AML-193 (cell line): ENCODE results near the gene EPHB2.
A peak's percentile ranks its signal among the peaks of the same experiment; 100 is the strongest.
"Not testable (repeated sequence)": the region's sequence is repeated elsewhere in the genome, so short reads cannot be mapped to it uniquely, and the experiment has no call there.

ENCODE experiments used
- DNase-seq, 2 experiments: peaks; one replicate each; lab custom pipeline; 2025; lab: John Stamatoyannopoulos, UW

The EPHB2 gene

GRCh38 chr1:22691031-22691753 lies 19.4 kb upstream of the EPHB2 start:
- DNase-seq: no peak

DNA sequence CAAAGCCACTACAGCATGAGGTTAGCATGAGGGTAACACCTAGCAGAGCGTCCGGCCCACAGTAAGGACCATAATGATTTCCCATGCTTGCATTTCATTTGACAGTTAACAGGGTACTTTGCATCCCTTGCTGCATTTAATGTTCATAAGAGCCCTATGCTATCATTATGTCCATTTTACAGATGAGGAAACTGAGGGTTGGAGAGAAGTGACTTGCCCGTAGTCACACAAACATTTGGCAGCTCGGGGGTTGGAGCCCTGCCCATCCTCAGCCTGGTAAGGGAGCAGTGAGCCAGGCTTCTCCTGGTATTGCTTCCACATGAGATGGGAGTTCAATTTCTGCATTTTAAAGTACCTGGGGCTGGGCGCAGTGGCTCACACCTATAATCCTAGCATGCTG lies 16.5 kb upstream of the EPHB2 start:
- DNase-seq: no peak

DNA sequence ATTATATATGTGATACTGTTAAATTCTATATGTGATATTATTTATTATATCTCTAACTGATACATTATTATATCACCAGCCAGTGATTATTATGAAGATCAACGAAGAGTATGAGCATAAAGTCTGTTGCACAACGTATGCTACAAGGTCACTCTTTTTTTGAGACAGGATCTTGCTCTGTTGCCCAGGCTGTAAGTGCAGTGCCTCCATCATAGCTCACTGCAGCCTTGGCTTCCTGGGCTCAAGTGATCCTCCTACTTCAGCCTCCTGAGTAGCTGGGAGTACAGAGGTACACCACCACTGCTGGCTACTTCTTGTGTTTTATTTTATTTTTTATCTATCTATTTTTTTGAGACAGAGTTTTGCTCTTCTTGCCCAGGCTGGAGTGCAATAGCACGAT lies 14.0 kb upstream of the EPHB2 start:
- no peak for DNase-seq

DNA sequence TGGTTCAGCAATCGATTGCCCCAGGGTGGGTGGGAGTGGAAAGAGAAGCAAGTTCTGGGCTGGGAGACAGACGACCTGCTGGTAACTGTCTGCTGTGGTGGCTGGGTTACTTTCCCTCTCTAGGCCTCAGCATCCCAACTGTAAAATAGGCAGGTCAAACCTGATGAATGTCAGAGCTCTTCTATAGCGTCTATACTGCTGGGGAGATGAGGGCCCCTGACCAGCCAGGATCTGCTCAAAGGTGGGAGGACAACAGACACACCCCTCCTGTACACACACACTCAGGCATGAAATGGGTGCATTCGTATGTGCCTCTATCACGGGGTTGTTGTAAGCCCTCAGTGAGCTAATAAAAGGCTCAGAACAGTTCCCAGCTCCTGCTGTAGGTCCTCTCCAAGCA lies 12.7 kb upstream of the EPHB2 start:
- DNase-seq: no peak

GRCh38 chr1:22699681-22700520 lies 10.7 kb upstream of the EPHB2 start:
- no peak for DNase-seq

GRCh38 chr1:22702296-22703085 lies 8.1 kb upstream of the EPHB2 start:
- peak; percentile 9 to 26 for DNase-seq

GRCh38 chr1:22704440-22705067 lies 6.1 kb upstream of the EPHB2 start:
- DNase-seq: peak; percentile 41 to 51

DNA sequence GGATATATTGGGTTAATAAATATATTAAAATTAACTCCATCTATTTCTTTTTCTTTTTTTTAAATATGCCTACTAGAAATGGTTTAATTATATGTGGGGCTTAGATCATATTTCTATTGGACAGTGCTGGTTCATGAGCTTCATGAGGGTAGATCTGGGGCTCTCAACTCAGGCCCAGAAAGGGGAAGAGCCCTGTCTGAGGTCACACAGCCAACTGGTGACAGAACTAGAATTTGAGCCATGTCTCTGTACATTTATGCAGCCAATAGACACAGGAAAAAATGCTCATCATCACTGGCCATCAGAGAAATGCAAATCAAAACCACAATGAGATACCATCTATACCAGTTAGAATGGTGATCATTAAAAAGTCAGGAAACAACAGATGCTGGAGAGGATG lies 5.1 kb upstream of the EPHB2 start:
- no peak for DNase-seq

GRCh38 chr1:22706100-22706499 lies 4.5 kb upstream of the EPHB2 start:
- not testable (repeated sequence) for DNase-seq

- no peak for DNase-seq
Observed at GRCh38 chr1:22708777-22709176, 1.9 kb upstream of the EPHB2 start.

DNA sequence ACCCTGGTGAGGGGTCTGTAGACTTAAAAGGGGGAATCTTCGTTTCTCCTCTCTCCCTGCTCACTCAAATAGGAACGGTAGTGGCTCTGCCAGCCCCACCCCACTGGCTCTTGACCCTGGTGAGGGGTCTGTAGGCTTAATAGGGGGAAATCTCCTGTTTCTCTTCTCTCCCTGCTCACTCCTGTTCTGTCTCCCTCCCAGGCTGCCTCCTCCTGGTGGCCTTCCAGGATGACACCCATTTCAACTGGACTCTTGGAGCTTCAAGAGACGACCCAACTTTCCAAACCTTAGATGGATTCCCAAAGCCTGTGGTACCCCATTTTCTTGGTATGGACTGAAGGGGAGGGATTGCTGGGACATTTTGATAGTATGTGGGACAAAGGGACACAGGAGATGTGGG lies 1.4 kb upstream of the EPHB2 start:
- no peak for DNase-seq

GRCh38 chr1:22709891-22710700 lies 543 bp upstream of the EPHB2 start:
- DNase-seq: no peak

GRCh38 chr1:22711071-22711470 lies 432 bp downstream of the EPHB2 start:
- DNase-seq: no peak

DNA sequence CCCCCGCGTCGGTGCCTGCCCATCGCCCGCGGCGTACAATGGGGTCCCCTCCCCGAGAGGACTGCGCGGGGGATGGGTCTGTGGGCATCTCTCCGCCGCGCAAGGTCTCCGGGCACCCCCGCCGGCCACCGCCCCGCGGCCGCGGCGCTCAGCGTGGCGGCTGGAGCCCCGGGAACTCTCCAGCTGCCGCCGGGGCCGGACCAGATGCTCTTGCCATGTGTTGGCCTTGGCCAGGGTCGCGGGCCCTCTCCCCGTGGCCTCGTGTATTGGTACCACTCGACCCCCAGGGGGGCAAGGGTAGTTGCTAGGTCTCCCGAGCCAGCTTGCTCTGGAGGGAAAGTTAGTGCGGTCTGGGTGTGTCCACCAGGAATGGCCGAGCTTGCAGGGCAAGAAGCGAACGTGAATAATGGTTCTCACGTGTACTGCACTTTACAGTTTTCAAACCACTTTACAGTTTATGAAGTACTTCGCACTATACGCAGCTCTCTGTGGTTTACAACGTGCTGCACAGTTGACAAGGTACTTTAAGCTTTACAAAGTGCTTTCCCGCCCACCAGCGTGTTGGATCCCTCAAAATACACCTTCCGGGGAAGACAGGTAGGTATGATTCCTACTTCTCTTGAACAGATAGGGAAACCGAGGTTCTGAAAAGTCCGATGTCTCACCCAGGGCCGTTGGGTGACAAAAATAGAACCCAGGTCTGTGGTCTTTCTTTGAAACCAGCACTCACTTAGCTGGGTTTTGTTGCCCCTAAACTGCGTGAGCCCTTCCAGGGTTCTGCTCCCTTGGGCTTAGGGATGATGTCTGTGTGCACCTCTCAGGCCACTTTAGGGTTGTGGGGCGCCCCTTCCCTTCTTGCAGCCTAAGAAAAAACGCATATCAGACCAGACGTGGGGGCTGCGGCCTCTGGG lies 1.2 kb downstream of the EPHB2 start:
- DNase-seq: no peak

GRCh38 chr1:22712502-22713271 lies 2.0 kb downstream of the EPHB2 start:
- no peak for DNase-seq

DNA sequence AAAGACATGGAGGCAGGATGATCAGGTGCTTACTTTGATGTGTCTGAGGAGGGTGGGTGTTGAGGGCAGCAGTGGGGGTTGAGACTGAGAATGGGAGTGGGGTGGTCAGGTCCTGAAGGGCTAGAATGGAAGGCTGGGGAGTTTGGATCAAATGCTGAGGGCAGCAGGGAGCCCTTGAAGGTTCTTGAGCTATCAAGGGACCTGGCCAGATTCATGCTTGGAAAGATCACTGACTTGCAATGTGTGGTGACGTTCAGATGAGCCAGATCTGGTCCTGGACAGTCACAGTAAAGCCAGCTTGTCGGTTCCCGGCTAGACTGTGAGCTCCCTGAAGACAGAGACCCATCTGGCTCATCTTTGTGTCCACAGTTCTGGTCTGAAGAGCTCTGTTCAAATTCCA lies 3.8 kb downstream of the EPHB2 start:
- DNase-seq: no peak

DNA sequence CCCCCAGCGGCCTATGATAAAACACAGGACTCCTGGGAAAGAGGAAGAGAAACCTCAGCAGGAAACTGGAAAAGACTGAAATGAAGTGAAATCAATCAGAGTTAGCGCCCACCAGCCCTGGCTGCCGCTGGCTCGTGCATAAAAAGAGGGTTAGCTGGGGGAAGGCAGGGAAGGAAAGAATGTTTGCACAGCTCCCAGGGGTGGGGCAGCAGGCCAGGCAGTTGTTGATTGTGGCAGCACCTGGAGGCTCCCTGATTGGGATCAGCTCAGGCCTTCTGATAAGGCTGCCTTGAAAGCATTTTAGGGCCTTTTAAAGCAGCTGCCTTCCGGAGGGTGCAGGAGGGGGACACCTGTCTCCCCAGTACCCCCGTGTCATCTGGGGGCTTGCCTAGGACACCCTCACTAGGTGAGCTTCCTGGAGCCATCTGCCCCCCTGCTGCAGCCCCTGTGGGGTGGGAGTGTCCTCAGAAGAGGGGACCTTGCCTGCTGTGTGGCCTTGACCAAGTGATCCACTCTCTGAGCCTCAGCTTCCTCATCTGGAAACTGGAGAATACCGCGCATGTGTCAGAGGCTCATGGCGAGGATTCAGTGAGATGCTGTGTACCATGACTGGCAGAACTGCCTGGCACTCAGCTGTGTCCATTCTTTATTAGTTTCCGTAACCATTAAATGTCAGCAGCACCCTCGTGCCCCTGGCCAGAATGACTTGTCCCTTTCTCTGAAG lies 6.6 kb downstream of the EPHB2 start:
- DNase-seq: no peak

DNA sequence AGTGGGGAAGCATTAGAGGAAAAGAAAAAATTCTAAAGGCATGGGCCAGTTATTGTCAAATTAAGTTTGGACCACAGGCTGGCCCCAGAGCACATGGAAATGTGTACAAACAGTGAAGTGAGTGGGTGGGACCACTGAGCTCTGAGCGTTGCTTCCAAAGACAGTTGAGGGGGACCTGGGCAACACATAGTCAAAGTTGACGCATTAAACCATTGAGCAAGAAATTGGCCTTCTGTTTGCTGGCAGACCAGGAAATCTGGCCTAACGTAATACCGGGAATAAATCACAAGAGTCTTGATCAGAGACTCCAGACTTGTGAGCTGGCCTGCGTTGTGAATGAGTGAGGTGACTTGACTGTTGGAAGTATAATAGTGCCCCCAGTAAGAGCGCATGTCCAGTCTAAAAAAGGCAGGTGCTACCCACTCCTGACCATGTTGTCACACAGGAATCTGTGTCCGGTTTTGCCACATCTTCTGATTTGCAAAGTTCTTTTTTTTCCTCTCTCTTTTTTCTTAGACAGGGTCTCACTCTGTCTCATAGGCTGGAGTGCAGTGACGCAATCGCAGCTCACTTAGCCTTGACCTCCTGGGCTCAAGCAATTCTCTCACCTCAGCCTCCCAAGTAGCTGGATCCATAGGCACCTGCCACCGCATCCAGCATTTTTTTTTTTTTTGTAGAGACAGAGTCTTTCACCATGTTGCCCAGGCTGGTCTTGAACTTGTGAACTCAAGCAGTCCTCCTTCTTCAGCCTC lies 10.7 kb downstream of the EPHB2 start:
- DNase-seq: no peak
